ENCODE results near the gene DCAF12.
A peak's percentile ranks its signal among the peaks of the same experiment; 100 is the strongest.

DCAF12 gene

DNA sequence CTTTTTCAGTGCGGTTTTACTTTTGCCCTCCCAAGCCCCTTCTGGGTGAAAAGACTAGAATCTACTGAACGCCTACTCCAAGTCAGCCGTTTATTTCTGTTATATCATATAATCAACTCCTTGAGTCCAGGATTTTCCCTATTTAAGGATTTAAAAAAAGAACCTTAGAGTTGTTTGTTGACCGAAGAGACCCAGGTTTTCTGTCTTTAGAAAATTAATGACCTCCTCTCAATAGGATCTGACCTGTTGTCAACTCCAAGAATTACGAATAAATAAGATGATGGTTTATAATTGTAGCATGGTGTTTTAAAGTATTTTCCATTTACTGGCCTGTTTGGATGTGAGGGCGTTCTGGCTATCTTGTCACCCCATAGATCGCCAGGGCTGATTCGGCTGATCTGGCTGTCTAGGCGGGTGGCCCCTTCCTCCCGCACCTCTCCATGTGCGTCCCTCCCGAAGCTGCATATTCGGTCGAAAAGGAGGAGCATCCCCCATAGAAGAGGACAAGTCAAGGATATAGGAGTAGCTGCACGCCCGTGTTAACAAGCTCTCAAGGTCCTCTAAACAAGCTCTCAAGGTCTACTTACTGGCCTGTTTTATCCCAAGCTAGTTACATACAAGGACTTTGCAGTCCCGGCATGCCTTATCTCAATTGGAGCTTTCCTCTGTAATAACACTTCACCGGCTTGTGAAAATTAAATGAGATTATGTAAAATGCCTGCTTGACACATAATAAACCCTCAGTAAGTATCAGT is 76.7 kb downstream of the DCAF12 start:
- peaks cover 43% of the 10 kb centered on the region for H3K79me2 ChIP-seq (ENCODE audit: control insufficient read depth, low read length)
- peak overlapping the region; percentile 93 for H3K4me2 ChIP-seq (ENCODE audit: low read length)
- H3K9me3 ChIP-seq (ENCODE audit: control insufficient read depth, insufficient read depth, low read length), result no peaks in the 10 kb centered on the region
- H3K27ac ChIP-seq (ENCODE audit: low read depth, low read length), result peak overlapping the region; percentile 71
- TF ChIP-seq, protein P1, sequence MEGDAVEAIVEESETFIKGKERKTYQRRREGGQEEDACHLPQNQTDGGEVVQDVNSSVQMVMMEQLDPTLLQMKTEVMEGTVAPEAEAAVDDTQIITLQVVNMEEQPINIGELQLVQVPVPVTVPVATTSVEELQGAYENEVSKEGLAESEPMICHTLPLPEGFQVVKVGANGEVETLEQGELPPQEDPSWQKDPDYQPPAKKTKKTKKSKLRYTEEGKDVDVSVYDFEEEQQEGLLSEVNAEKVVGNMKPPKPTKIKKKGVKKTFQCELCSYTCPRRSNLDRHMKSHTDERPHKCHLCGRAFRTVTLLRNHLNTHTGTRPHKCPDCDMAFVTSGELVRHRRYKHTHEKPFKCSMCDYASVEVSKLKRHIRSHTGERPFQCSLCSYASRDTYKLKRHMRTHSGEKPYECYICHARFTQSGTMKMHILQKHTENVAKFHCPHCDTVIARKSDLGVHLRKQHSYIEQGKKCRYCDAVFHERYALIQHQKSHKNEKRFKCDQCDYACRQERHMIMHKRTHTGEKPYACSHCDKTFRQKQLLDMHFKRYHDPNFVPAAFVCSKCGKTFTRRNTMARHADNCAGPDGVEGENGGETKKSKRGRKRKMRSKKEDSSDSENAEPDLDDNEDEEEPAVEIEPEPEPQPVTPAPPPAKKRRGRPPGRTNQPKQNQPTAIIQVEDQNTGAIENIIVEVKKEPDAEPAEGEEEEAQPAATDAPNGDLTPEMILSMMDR (IDR thresholded peaks at IDR 0.05; ENCODE audit: low read depth, low read length, poor library complexity, severe bottlenecking), result no peak
- no peak for TF ChIP-seq EZH2phosphoT487 (IDR thresholded peaks at IDR 0.05; ENCODE audit: borderline replicate concordance, low read length)
- H3K36me3 ChIP-seq (ENCODE audit: control insufficient read depth, low read length), result peaks cover 28% of the 10 kb centered on the region
- H3K27me3 ChIP-seq (ENCODE audit: control insufficient read depth, low read length), result no peaks in the 10 kb centered on the region
- H3F3A ChIP-seq (ENCODE audit: control insufficient read depth, insufficient read depth), result no peaks in the 10 kb centered on the region
- H3K4me1 ChIP-seq (ENCODE audit: control insufficient read depth, low read length), result peaks cover 32% of the 10 kb centered on the region
- H4K20me1 ChIP-seq (ENCODE audit: control insufficient read depth, insufficient read depth, low read depth, low read length), result peaks cover 18% of the 10 kb centered on the region
- H3K4me3 ChIP-seq (ENCODE audit: low read length), result peak overlapping the region; percentile 89
- H3K9me2 ChIP-seq (replicated peaks; ENCODE audit: control insufficient read depth, low read length), result no peaks in the 10 kb centered on the region

DNA sequence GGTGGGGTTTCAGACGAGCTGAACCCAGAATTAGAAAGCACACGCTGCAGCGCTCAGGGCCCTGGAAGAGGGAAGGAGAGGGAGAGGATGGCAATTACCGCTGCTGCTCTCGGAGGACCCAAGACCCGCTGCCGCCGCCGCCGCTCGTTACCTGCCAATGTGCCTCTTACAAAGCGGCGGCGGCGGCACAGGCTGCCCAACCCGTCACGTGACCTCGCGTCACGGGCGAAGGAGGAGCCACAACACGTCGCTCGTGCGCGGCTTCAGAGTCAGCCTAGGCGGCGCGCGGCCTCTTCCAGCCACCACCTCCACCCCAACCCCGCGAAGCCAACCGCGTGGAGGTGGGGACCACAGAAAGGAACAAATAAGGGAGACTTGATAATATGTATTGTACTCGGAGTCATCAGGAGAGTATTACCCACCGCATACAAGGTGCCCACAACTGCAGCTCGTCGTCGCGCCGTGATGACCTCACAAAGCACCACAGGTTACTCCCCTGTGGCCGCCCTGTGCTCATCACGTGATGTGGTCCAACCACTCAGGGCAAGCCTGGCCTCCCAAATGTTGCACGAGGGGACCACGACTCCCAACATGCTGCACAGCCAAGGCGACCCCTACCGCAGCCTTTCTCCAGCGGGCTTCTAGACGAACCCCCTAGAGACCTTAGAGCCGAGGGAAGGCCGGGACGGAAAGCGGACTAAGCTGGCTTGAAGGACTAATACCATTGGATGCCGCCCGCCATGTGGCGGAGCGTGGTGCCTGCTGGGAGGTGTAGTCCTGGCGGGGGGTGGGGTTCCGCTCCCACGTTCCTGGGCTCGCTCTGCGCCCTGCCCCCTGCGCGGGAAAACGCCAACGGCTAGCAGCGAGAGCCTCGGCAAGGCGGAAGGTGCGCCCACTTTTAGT is 77.5 kb downstream of the DCAF12 start, which contains the start of gene UBAP2:
Gene UBAP2 (minus strand): TSS at position 161 of the 903 bp plus-strand sequence. CDS start 31,739 bp downstream, outside the sequence.
- no peaks in the 10 kb centered on the region for H3F3A ChIP-seq (ENCODE audit: control insufficient read depth, insufficient read depth)
- no peaks in the 10 kb centered on the region for H3K9me3 ChIP-seq (ENCODE audit: control insufficient read depth, insufficient read depth, low read length)
- H3K36me3 ChIP-seq (ENCODE audit: control insufficient read depth, low read length), result peaks cover 35% of the 10 kb centered on the region
- peak within 1 kb of the TSS; percentile 93 for H3K4me2 ChIP-seq (ENCODE audit: low read length)
- no peaks in the 10 kb centered on the region for H3K27me3 ChIP-seq (ENCODE audit: control insufficient read depth, low read length)
- H3K27ac ChIP-seq (ENCODE audit: low read depth, low read length), result peak within 1 kb of the TSS; percentile 71
- H3K4me1 ChIP-seq (ENCODE audit: control insufficient read depth, low read length), result peaks cover 32% of the 10 kb centered on the region
- H3K4me3 ChIP-seq (ENCODE audit: low read length), result peak within 1 kb of the TSS; percentile 89
- no peak for TF ChIP-seq EZH2phosphoT487 (IDR thresholded peaks at IDR 0.05; ENCODE audit: borderline replicate concordance, low read length)
- TF ChIP-seq, protein P1 (IDR thresholded peaks at IDR 0.05; ENCODE audit: low read depth, low read length, poor library complexity, severe bottlenecking), result no peak
- no peaks in the 10 kb centered on the region for H3K9me2 ChIP-seq (replicated peaks; ENCODE audit: control insufficient read depth, low read length)
- peaks cover 51% of the 10 kb centered on the region for H3K79me2 ChIP-seq (ENCODE audit: control insufficient read depth, low read length)
- H4K20me1 ChIP-seq (ENCODE audit: control insufficient read depth, insufficient read depth, low read depth, low read length), result peaks cover 18% of the 10 kb centered on the region

DNA sequence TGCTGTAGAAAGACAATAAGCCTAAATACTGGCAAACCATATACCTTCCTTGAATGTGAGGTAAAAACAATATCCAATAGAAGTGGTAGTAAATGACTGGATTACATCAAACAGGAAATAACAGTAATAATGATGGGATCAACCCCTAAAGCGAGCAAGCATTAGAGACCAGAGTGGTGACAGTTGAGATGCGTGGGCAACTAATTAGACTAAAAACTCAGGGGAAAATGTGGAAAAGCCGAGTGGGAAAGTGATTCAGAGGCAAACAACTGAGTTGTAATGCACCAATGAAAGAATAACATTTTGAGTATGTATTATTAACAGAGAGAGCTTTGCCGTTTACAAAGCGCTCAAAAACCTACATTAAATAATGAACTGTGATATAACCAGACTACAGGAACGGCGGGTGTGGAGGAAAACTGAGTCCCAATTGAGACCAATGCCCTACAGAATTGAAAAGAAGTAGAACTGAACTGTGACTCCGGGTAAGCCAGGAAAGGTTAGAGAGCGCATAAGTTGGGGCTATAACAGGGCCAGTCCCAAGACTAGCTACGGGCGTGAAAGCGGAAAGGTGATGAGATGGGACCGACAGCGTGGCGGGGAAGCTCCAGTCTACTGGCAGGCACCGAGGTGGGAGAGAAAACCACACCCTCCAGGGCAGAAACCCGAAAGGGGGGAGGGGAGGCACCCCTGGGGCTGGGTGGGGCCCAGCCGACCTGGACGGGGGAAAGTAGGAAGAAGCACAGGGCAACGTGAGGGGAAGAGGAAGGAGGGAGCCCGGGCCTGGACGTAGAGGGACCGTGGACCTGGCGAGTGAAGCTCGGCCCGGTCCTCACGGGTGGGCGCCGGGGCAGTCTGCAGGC is 78.4 kb downstream of the DCAF12 start:
- Histone ChIP-seq H3K9me3 (ENCODE audit: control insufficient read depth, insufficient read depth, low read length) (no peaks in the 10 kb centered on the region), H3F3A (ENCODE audit: control insufficient read depth, insufficient read depth) (no peaks in the 10 kb centered on the region), H3K27ac (ENCODE audit: low read depth, low read length) (peak overlapping the region; percentile 71), H3K4me2 (ENCODE audit: low read length) (peak overlapping the region; percentile 93), H4K20me1 (ENCODE audit: control insufficient read depth, insufficient read depth, low read depth, low read length) (peaks cover 23% of the 10 kb centered on the region), H3K27me3 (ENCODE audit: control insufficient read depth, low read length) (no peaks in the 10 kb centered on the region), H3K4me1 (ENCODE audit: control insufficient read depth, low read length) (peaks cover 32% of the 10 kb centered on the region), H3K79me2 (ENCODE audit: control insufficient read depth, low read length) (peaks cover 60% of the 10 kb centered on the region), H3K4me3 (ENCODE audit: low read length) (peak overlapping the region; percentile 89), H3K36me3 (ENCODE audit: control insufficient read depth, low read length) (peaks cover 41% of the 10 kb centered on the region), H3K9me2 (replicated peaks; ENCODE audit: control insufficient read depth, low read length) (no peaks in the 10 kb centered on the region)
- TF ChIP-seq, protein P1 (IDR thresholded peaks at IDR 0.05; ENCODE audit: low read depth, low read length, poor library complexity, severe bottlenecking), result no peak
- TF ChIP-seq EZH2phosphoT487 (IDR thresholded peaks at IDR 0.05; ENCODE audit: borderline replicate concordance, low read length), result no peak

Measured in DOHH2 (cell line).